ENCODE measurements around the gene DDX39A. TPM values are rescaled to one million over a fixed set of nuclear protein-coding genes. Genes with fewer than 3 reads are reported as not detected.

Gene DDX39A
- total and polyA plus RNA-seq, 2 donors (not counting 1 experiment from before 2014, with no cell fraction given), result 178 to 393 TPM

GRCh38 chr19:14405380-14405757 is 13.8 kb downstream of the DDX39A start:
- H3K4me3 Mint-ChIP-seq, result no peak overlapping the region
- WGBS (ENCODE audit: insufficient coverage), result 100% methylated on average over 5 of the region's 6 CpGs
- peak overlapping the region in 1 of 2 donors; percentile 11 for H3K27ac ChIP-seq (ENCODE audit: low read length in 2 of 2)

More at GRCh38 chr19:14405380-14405757, 13.8 kb downstream of the DDX39A start:
- peaks cover 7 to 39% of the 10 kb centered on the region in 2 donors for H3K4me1 ChIP-seq (ENCODE audit: control insufficient read depth in 2 of 2, insufficient read depth in 2 of 2, low read length in 2 of 2)
- no peak overlapping the region for H2AFZ ChIP-seq (ENCODE audit: insufficient read depth, low read depth, low read length, poor library complexity, severe bottlenecking)
- H3K4me2 ChIP-seq (replicated peaks; ENCODE audit: low read depth, low read length, poor library complexity, severe bottlenecking), result peak overlapping the region; percentile 63
- H3K4me3 ChIP-seq (ENCODE audit: control extremely low read depth in 1 of 5, extremely low read depth in 1 of 5, insufficient read depth in 1 of 5, low read depth in 2 of 5, low read length in 4 of 5), result no peak overlapping the region
- ChIA-PET POLR2A (interaction anchor here (0.8 to 2.1 kb wide), 8 partner anchors 13 to 57 kb away, joined by 3 to 17 read pairs (median 5); partner anchors contain the start of gene ADGRE5), CTCF (interaction anchor here (0.6 to 8.9 kb wide), 12 partner anchors 11 to 268 kb away, joined by 3 to 213 read pairs (median 13); partner anchors contain the start of genes ADGRE5 and ASF1B)
- no peak for ATAC-seq (ENCODE audit: low read depth)
- Mint-ChIP-seq H3K9me3 (ENCODE audit: insufficient read depth) (no peaks in the 10 kb centered on the region), H3K27me3 (no peaks in the 10 kb centered on the region), H3K27ac (peak overlapping the region; percentile 81), H3K4me1 (peaks cover 42% of the 10 kb centered on the region)
- H3K27me3 ChIP-seq (replicated peaks in 1 of 4; ENCODE audit: control extremely low read depth in 1 of 4, control insufficient read depth in 3 of 4, insufficient read depth in 4 of 4, low read length in 3 of 4), result no peaks in the 10 kb centered on the region
- peaks cover 6% of the 10 kb centered on the region for H3K79me2 ChIP-seq (ENCODE audit: control insufficient read depth, insufficient read depth, low read length)
- peaks cover 42% of the 10 kb centered on the region for H4K20me1 ChIP-seq (ENCODE audit: control insufficient read depth, insufficient read depth, low read length, poor library complexity, severe bottlenecking)
- H3K36me3 ChIP-seq (replicated peaks in 1 of 2; ENCODE audit: control extremely low read depth in 1 of 2, control insufficient read depth in 1 of 2, extremely low read depth in 1 of 2, insufficient read depth in 2 of 2, low read length in 1 of 2), result peaks cover 2 to 80% of the 10 kb centered on the region in 2 experiments
- H3K9me3 ChIP-seq (ENCODE audit: control extremely low read depth in 1 of 3, control insufficient read depth in 2 of 3, insufficient read depth in 1 of 3, low read length in 2 of 3), result peaks cover 0 to 11% (median 0%) of the 10 kb centered on the region in 3 donors
- intact Hi-C loops (cut with micrococcal nuclease), result no loop called here
- H3K9ac ChIP-seq (ENCODE audit: low read length), result no peak overlapping the region
- no peak for DNase-seq
- TF ChIP-seq CTCF (IDR thresholded peaks at IDR 0.05), result no peak
